OCI-LY1 (cell line): ENCODE measurements around the gene PXDC1.

Experiments
- H2AFZ ChIP-seq: fragments of 200-600 bp; sonication (generic), shearing (Covaris generic); 2 replicates; pipeline ENCODE4 v1.6.0; 2014; ENCODE audit warnings: antibody characterized with exemption, mild to moderate bottlenecking, low read length
- H3F3A ChIP-seq: fragments of 200-600 bp; sonication (generic), shearing (Covaris generic); 2 replicates; pipeline ENCODE4 v1.6.0; 2014; ENCODE audit warnings: mild to moderate bottlenecking, antibody characterized with exemption, low read length, moderate library complexity; ENCODE audit not compliant: insufficient read depth
- H3K27ac ChIP-seq: fragments of 200-600 bp; sonication (generic); 2 replicates; pipeline ENCODE4 v1.5.1; 2014; ENCODE audit warnings: low read length, mixed run types, mild to moderate bottlenecking, low read depth; ENCODE audit not compliant: poor library complexity, severe bottlenecking
- H3K27me3 ChIP-seq: fragments of 200-600 bp; sonication (generic); 2 replicates; pipeline ENCODE4 v1.6.0; 2014; ENCODE audit warnings: antibody characterized with exemption, mild to moderate bottlenecking, low read length, moderate library complexity; ENCODE audit not compliant: insufficient read depth
- H3K36me3 ChIP-seq: fragments of 200-600 bp; sonication (generic); 2 replicates; pipeline ENCODE4 v1.6.1; 2014; ENCODE audit warnings: mild to moderate bottlenecking, antibody characterized with exemption, low read length, moderate library complexity, mixed read lengths; ENCODE audit not compliant: insufficient read depth
- H3K4me1 ChIP-seq: fragments of 200-600 bp; sonication (generic); 2 replicates; pipeline ENCODE4 v1.5.1; 2014; ENCODE audit warnings: mild to moderate bottlenecking, low read length, moderate library complexity; ENCODE audit not compliant: insufficient read depth, severe bottlenecking
- H3K4me2 ChIP-seq: fragments of 200-600 bp; sonication (generic), shearing (Covaris generic); 2 replicates; pipeline ENCODE4 v1.6.1; 2014; ENCODE audit warnings: low read length
- H3K4me3 ChIP-seq: fragments of 200-600 bp; sonication (generic); 2 replicates; pipeline ENCODE4 v1.5.1; 2014; ENCODE audit warnings: low read length, low read depth, mild to moderate bottlenecking, mixed read lengths; ENCODE audit not compliant: poor library complexity, severe bottlenecking
- H3K79me2 ChIP-seq: fragments of 200-600 bp; shearing (Covaris generic); 2 replicates; pipeline ENCODE4 v1.6.1; 2016; ENCODE audit warnings: mixed run types, low read length, mixed read lengths; ENCODE audit not compliant: insufficient read depth
- H3K9ac ChIP-seq: fragments of 200-600 bp; sonication (generic), shearing (Covaris generic); 2 replicates; pipeline ENCODE4 v1.6.1; 2014; ENCODE audit warnings: mild to moderate bottlenecking, low read length, mixed read lengths
- H3K9me2 ChIP-seq: fragments of 200-600 bp; sonication (generic), shearing (Covaris generic); 2 replicates; pipeline ENCODE4 v1.6.1; 2014; ENCODE audit warnings: low read depth, mild to moderate bottlenecking, low read length, mixed read lengths
- H3K9me3 ChIP-seq: fragments of 200-600 bp; shearing (Covaris generic); 2 replicates; pipeline ENCODE4 v1.6.1; 2014; ENCODE audit warnings: low read length, mixed read lengths
- H4K20me1 ChIP-seq: fragments of 200-600 bp; sonication (generic), shearing (Covaris generic); 2 replicates; pipeline ENCODE4 v1.6.0; 2016; ENCODE audit warnings: mild to moderate bottlenecking, low read length; ENCODE audit not compliant: insufficient read depth
- EZH2 ChIP-seq: fragments of 200-600 bp; sonication (generic), shearing (Covaris generic); IDR thresholded peaks from 2 replicates; pipeline ENCODE4 v1.8.0; 2017; ENCODE audit warnings: borderline replicate concordance, mixed run types, mild to moderate bottlenecking, antibody characterized with exemption, low read length, moderate library complexity, mixed read lengths
- TF ChIP-seq, protein P1 (sequence below): fragments of 200-600 bp; sonication (generic), shearing (Covaris generic); IDR thresholded peaks from 2 replicates; pipeline ENCODE4 v1.5.1; 2017; ENCODE audit warnings: mild to moderate bottlenecking, antibody characterized with exemption, low read length, moderate library complexity, mixed read lengths

Gene PXDC1

DNA sequence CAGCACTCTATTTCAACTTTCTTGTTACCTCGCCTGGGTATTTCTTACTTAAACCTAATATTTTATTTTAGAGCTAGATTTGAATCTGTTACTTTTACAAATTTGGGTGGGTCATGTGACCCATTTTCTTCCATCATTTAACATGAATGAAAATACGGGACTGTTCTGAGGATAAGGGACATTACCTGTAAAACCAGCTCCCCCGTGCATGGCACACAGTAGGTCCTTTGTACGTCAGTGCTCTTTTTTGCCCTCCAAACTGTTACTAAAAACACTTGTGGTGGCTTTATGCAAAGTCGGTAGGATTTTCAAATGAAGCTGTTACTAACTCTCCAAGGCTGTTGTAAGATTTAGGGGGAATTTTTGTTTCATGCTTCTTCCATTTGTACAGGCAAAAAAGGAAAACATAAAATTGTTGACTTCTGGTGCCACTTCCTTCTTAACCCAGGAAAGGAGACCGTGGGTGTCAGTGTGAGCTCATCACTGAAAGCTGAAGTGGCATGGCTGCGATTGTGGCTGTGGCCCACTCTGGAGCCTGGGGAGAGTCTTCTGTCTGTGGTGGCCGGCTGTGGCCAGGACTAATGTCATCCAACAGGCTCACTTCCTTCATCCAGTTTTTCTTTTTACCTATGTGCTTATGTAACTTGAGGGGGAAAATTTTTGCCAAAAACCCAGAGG lies 40.2 kb upstream of the PXDC1 start:
- Histone ChIP-seq H3F3A (no peaks in the 10 kb centered on the region), H4K20me1 (no peaks in the 10 kb centered on the region), H3K79me2 (no peaks in the 10 kb centered on the region), H3K9me3 (no peaks in the 10 kb centered on the region), H3K27me3 (0 out of 2 replicates have a peak, but pooled peaks cover 9% of the 10 kb centered on the region), H2AFZ (no peak overlapping the region), H3K27ac (no peak overlapping the region), H3K4me3 (no peak overlapping the region), H3K9ac (no peak overlapping the region), H3K4me2 (no peak overlapping the region), H3K9me2 (no peaks in the 10 kb centered on the region), H3K36me3 (no peaks in the 10 kb centered on the region), H3K4me1 (no peaks in the 10 kb centered on the region)
- TF ChIP-seq EZH2: no peak
- TF ChIP-seq, protein P1, sequence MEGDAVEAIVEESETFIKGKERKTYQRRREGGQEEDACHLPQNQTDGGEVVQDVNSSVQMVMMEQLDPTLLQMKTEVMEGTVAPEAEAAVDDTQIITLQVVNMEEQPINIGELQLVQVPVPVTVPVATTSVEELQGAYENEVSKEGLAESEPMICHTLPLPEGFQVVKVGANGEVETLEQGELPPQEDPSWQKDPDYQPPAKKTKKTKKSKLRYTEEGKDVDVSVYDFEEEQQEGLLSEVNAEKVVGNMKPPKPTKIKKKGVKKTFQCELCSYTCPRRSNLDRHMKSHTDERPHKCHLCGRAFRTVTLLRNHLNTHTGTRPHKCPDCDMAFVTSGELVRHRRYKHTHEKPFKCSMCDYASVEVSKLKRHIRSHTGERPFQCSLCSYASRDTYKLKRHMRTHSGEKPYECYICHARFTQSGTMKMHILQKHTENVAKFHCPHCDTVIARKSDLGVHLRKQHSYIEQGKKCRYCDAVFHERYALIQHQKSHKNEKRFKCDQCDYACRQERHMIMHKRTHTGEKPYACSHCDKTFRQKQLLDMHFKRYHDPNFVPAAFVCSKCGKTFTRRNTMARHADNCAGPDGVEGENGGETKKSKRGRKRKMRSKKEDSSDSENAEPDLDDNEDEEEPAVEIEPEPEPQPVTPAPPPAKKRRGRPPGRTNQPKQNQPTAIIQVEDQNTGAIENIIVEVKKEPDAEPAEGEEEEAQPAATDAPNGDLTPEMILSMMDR: no peak

GRCh38 chr6:3789896-3790558 lies 38.5 kb upstream of the PXDC1 start:
- 0 out of 2 replicates have a peak, but pooled peaks cover 9% of the 10 kb centered on the region for H3K27me3 ChIP-seq
- H3K27ac ChIP-seq: no peak overlapping the region
- H3K9ac ChIP-seq: no peak overlapping the region
- no peak overlapping the region for H3K4me2 ChIP-seq
- H3K9me3 ChIP-seq: no peaks in the 10 kb centered on the region
- H3F3A ChIP-seq: no peaks in the 10 kb centered on the region
- H3K4me3 ChIP-seq: no peak overlapping the region
- no peak for TF ChIP-seq EZH2
- TF ChIP-seq, protein P1: no peak
- no peaks in the 10 kb centered on the region for H3K36me3 ChIP-seq
- H3K9me2 ChIP-seq: no peaks in the 10 kb centered on the region
- no peaks in the 10 kb centered on the region for H3K4me1 ChIP-seq
- H4K20me1 ChIP-seq: no peaks in the 10 kb centered on the region
- no peaks in the 10 kb centered on the region for H3K79me2 ChIP-seq
- no peak overlapping the region for H2AFZ ChIP-seq

GRCh38 chr6:3789018-3789895 lies 37.7 kb upstream of the PXDC1 start:
- Histone ChIP-seq H3K4me3 (no peak overlapping the region), H3K4me1 (no peaks in the 10 kb centered on the region), H3K9ac (no peak overlapping the region), H4K20me1 (no peaks in the 10 kb centered on the region), H2AFZ (no peak overlapping the region), H3K79me2 (no peaks in the 10 kb centered on the region), H3K27me3 (0 out of 2 replicates have a peak, but pooled peaks cover 9% of the 10 kb centered on the region), H3K4me2 (no peak overlapping the region), H3K36me3 (no peaks in the 10 kb centered on the region), H3K9me2 (no peaks in the 10 kb centered on the region), H3K27ac (no peak overlapping the region), H3F3A (no peaks in the 10 kb centered on the region), H3K9me3 (no peaks in the 10 kb centered on the region)
- TF ChIP-seq, protein P1: no peak
- TF ChIP-seq EZH2: no peak
